HG03045 (cell line): ENCODE data around the gene POU3F2.

ENCODE experiments used
- ATAC-seq: cut with Tn5 transposase; IDR thresholded peaks from one replicate; pipeline ENCODE4 v1.9.1; 2021; ENCODE audit warnings: mild to moderate bottlenecking, moderate library complexity; ENCODE audit not compliant: unreplicated experiment

The POU3F2 gene

GRCh38 chr6:98830146-98830545, 4.2 kb upstream of the POU3F2 start:
- ATAC-seq: no peak

GRCh38 chr6:98831057-98831958, 3.1 kb upstream of the POU3F2 start:
- ATAC-seq: no peak

- no peak for ATAC-seq
These were observed 2.5 kb upstream of the POU3F2 start for GRCh38 chr6:98831959-98832283.

- no peak for ATAC-seq
These were observed 1.9 kb upstream of the POU3F2 start for GRCh38 chr6:98832284-98833056.

GRCh38 chr6:98833057-98833306, 1.4 kb upstream of the POU3F2 start:
- no peak for ATAC-seq

- peak; percentile 17 for ATAC-seq
These were observed 891 bp upstream of the POU3F2 start for GRCh38 chr6:98833307-98834059.

- no peak for ATAC-seq
These were observed 1.0 kb downstream of the POU3F2 start for GRCh38 chr6:98835149-98836024.

- no peak for ATAC-seq
These were observed 1.9 kb downstream of the POU3F2 start for GRCh38 chr6:98836025-98836961.

- no peak for ATAC-seq
These were observed 2.9 kb downstream of the POU3F2 start for GRCh38 chr6:98836962-98837944.

GRCh38 chr6:98838032-98838431, 3.7 kb downstream of the POU3F2 start:
- ATAC-seq: no peak

- no peak for ATAC-seq
These were observed 4.6 kb downstream of the POU3F2 start for GRCh38 chr6:98838975-98839374.

- ATAC-seq: no peak
These were observed 5.5 kb downstream of the POU3F2 start for GRCh38 chr6:98839781-98840361.

GRCh38 chr6:98840385-98840784, 6.0 kb downstream of the POU3F2 start:
- ATAC-seq: no peak

GRCh38 chr6:98840996-98841513, 6.7 kb downstream of the POU3F2 start:
- ATAC-seq: no peak

GRCh38 chr6:98841621-98842341, 7.4 kb downstream of the POU3F2 start:
- no peak for ATAC-seq

GRCh38 chr6:98842342-98843180, 8.2 kb downstream of the POU3F2 start:
- no peak for ATAC-seq
